GM12878 (cell line): ENCODE data around the gene FNDC3A. TPM values are rescaled to one million over a fixed set of nuclear protein-coding genes. Genes with fewer than 3 reads are reported as not detected.

Experiments used
- ATAC-seq: fragments of 200-7000 bp; cut with Tn5 transposase; 3 replicates; pipeline ENCODE4 v1.9.1; 2020; ENCODE audit warnings: mild to moderate bottlenecking, moderate library complexity
- BruUV-seq: library from RNA; stranded (reverse); fragments of 400-500 nt; replicated peaks from 2 replicates; lab custom pipeline; 2021; lab: Mats Ljungman, UMichigan
- CTCF ChIA-PET: fragments of 300-600 bp; sonication (Branson Sonifier 250); formaldehyde crosslinking; extraction: SDS; loops from one replicate; lab custom pipeline; 2021; ENCODE audit warnings: inconsistent platforms; lab: Yijun Ruan, JAX
- POLR2A ChIA-PET: fragments of 350-600 bp; formaldehyde crosslinking; extraction: SDS; loops from one replicate; lab custom pipeline; 2021; ENCODE audit warnings: inconsistent platforms; lab: Charles Lee
- RAD21 ChIA-PET: fragments of 300-600 bp; sonication (Branson Sonifier 250); formaldehyde crosslinking; loops from one replicate; lab custom pipeline; 2023; ENCODE audit warnings: antibody characterized with exemption; ENCODE audit not compliant: unreplicated experiment; lab: Charles Lee
- SMC1A ChIA-PET: fragments of 300-600 bp; sonication (Branson Sonifier 250); formaldehyde crosslinking; loops from one replicate; lab custom pipeline; 2023; ENCODE audit not compliant: unreplicated experiment, uncharacterized antibody; lab: Charles Lee
- DNase-seq: peaks from one replicate; pipeline ENCODE4 v3.0.0-alpha.2; 2011; ENCODE audit warnings: low read depth, low spot score
- FAIRE-seq: peaks from 3 replicates; lab custom pipeline; 2011; peaks lifted over from hg19 to GRCh38; lab: Jason Lieb, UNC
- H2AFZ ChIP-seq: 2 replicates; pipeline ENCODE4 v1.6.0; 2011; ENCODE audit warnings: low read depth, low read length, control low read depth; ENCODE audit not compliant: control insufficient read depth
- H3K27ac ChIP-seq: 2 replicates; pipeline ENCODE4 v1.5.1; 2011; ENCODE audit warnings: control low read depth; ENCODE audit not compliant: control insufficient read depth, insufficient read depth
- H3K27me3 ChIP-seq, 2 experiments: replicated peaks in 1 of 2; 2 replicates each; pipeline versions ENCODE4 v1.6.0 to v1.6.1; 2011; ENCODE audit warnings: low read length in 1 of 2; ENCODE audit not compliant: control insufficient read depth in 2 of 2, insufficient read depth in 2 of 2
- H3K36me3 ChIP-seq, 2 experiments: 2 replicates each; pipeline ENCODE4 v1.5.1; 2011; ENCODE audit warnings: low read length in 1 of 2; ENCODE audit not compliant: control insufficient read depth in 2 of 2, insufficient read depth in 2 of 2
- H3K4me1 ChIP-seq: 2 replicates; pipeline ENCODE4 v1.6.1; 2011; ENCODE audit warnings: mild to moderate bottlenecking, low read length, moderate library complexity, mixed read lengths; ENCODE audit not compliant: control insufficient read depth, insufficient read depth
- H3K4me2 ChIP-seq: 2 replicates; pipeline ENCODE4 v1.6.0; 2011; ENCODE audit warnings: control low read depth; ENCODE audit not compliant: control insufficient read depth, insufficient read depth
- H3K4me3 ChIP-seq: fragments of 200-600 bp; sonication (generic); 2 replicates; pipeline ENCODE4 v1.5.1; 2016
- H3K79me2 ChIP-seq: 2 replicates; pipeline ENCODE4 v1.6.0; 2011; ENCODE audit warnings: low read length; ENCODE audit not compliant: control insufficient read depth, insufficient read depth
- H3K9ac ChIP-seq: 2 replicates; pipeline ENCODE4 v1.8.0; 2011; ENCODE audit warnings: low read length, control low read depth, mixed read lengths; ENCODE audit not compliant: control insufficient read depth, insufficient read depth
- H3K9me3 ChIP-seq: replicated peaks from 3 replicates; pipeline ENCODE4 v1.5.1; 2011; ENCODE audit warnings: mild to moderate bottlenecking, low read length; ENCODE audit not compliant: control insufficient read depth, insufficient read depth
- H4K20me1 ChIP-seq: 2 replicates; pipeline ENCODE4 v1.6.0; 2011; ENCODE audit not compliant: control insufficient read depth, insufficient read depth
- GABPA ChIP-seq: IDR thresholded peaks from 2 replicates; pipeline ENCODE4 v1.6.1; 2014; ENCODE audit warnings: antibody characterized with exemption, low read depth, mild to moderate bottlenecking, inconsistent platforms
- MLLT1 ChIP-seq: fragments of 450-650 bp; IDR thresholded peaks from 2 replicates; pipeline ENCODE4 v1.6.1; 2016; ENCODE audit warnings: mild to moderate bottlenecking
- MTA2 ChIP-seq: fragments of 450-650 bp; IDR thresholded peaks from 2 replicates; pipeline ENCODE4 v1.6.1; 2016; ENCODE audit warnings: low read depth, mild to moderate bottlenecking, moderate library complexity
- NFYB ChIP-seq: IDR thresholded peaks from 2 replicates; pipeline ENCODE4 v1.6.1; 2011; ENCODE audit warnings: low read depth, mild to moderate bottlenecking, low read length, improper control_type of control experiment, moderate library complexity; ENCODE audit not compliant: insufficient read depth
- NR2F1 ChIP-seq: fragments of 450-650 bp; conservative IDR thresholded peaks from 2 replicates; pipeline ENCODE4 v1.6.1; 2017; ENCODE audit warnings: mild to moderate bottlenecking
- RELB ChIP-seq: fragments of 450-650 bp; IDR thresholded peaks from 2 replicates; pipeline ENCODE4 v1.6.1; 2017; ENCODE audit warnings: low read depth, mild to moderate bottlenecking, moderate library complexity
- TARDBP ChIP-seq: IDR thresholded peaks from 2 replicates; pipeline ENCODE4 v1.6.1; 2016; ENCODE audit warnings: borderline replicate concordance
- ZNF592 ChIP-seq: fragments of 450-650 bp; IDR thresholded peaks from 2 replicates; pipeline ENCODE4 v1.6.1; 2017; ENCODE audit warnings: mild to moderate bottlenecking, moderate library complexity
- WGBS: methylation state at CpG from one replicate; pipeline ENCODE4 v1.1.6; 2016; ENCODE audit warnings: low lambda C conversion rate; ENCODE audit not compliant: insufficient replicate concordance, insufficient coverage; ENCODE audit errors: missing lambda C conversion rate; 5-methylcytosine and 5-hydroxymethylcytosine counted together
- in situ Hi-C: fragments of 300-500 bp; cut with MboI; formaldehyde crosslinking; loops from 9 replicates; pipeline ENCODE4 v1.14.3; 2018; ENCODE audit warnings: mixed read lengths
- intact Hi-C: fragments of 100-400 bp; cut with micrococcal nuclease; formaldehyde crosslinking; loops from one replicate; pipeline ENCODE4 v1.14.2; 2022; ENCODE audit not compliant: unreplicated experiment
- polyA plus RNA-seq, 11 experiments: library from polyadenylated mRNA; depleted of rRNA in 4 of 11; unstranded in 6 of 11; stranded (reverse) in 5 of 11; fragments of >200 nt; fragmentation: Nextera tagmentation in 4 of 11; fragmentation: Illumina TruSeq in 1 of 11; extraction: Ambion mirVana in 4 of 11; extraction: Trizol in 1 of 11; gene quantifications; 1 replicate in 1 of 11; 2 replicates in 10 of 11; pipeline versions ENCODE4 v1.2.1 to v1.2.3, GENCODE V29; 2011 to 2016; ENCODE audit warnings: inconsistent platforms in 2 of 11, missing spikeins in 2 of 11, low read depth in 1 of 11
- total RNA-seq, 4 experiments: library from RNA; depleted of rRNA in 3 of 4; stranded (reverse); fragments of >200 nt in 3 of 4; fragmentation: Illumina TruSeq in 1 of 4; extraction: Trizol in 1 of 4; gene quantifications; 2 replicates each; pipeline versions ENCODE4 v1.2.1 to v1.2.3, GENCODE V29; 2013 to 2021

FNDC3A gene
- total and polyA plus RNA-seq, 10 of the 15 experiments (the other 5 are each of a cell fraction or from before 2014, with no cell fraction given), result 6.3 to 46.4 (median 22.8) TPM

GRCh38 chr13:49086722-49087121 is 111.0 kb downstream of the FNDC3A start:
- Histone ChIP-seq H3K9me3 (no peaks in the 10 kb centered on the region), H3K27ac (no peak overlapping the region), H3K4me1 (peaks cover 30% of the 10 kb centered on the region), H4K20me1 (no peaks in the 10 kb centered on the region), H3K4me3 (no peak overlapping the region), H3K36me3 (peaks cover 0 to 3% of the 10 kb centered on the region in 2 experiments; a peak in 1 of 4 replicates), H3K79me2 (peaks cover 9% of the 10 kb centered on the region), H3K4me2 (no peak overlapping the region), H3K9ac (no peak overlapping the region), H3K27me3 (no peaks in the 10 kb centered on the region), H2AFZ (no peak overlapping the region)
- CTCF ChIA-PET, result interaction anchor here (1.0 to 1.9 kb wide), 3 partner anchors 9 to 358 kb away, joined by 3 to 5 read pairs (median 3); no protein-coding TSS in a partner anchor
- BruUV-seq, result no TSS peak
- DNase-seq, result no peak
- intact Hi-C loops (no loop called here), in situ Hi-C loops (no loop called here)
- RAD21 ChIA-PET, result no interaction called here
- no peak for ATAC-seq
- SMC1A ChIA-PET, result interaction anchor here (1.4 kb wide), 1 partner anchor 23 kb away, joined by 3 read pairs; no protein-coding TSS in a partner anchor
- 69% methylated on average over 2 of the region's 2 CpGs for WGBS
- no peak for TF ChIP-seq MTA2
- no peak for TF ChIP-seq NFYB
- TF ChIP-seq GABPA, result no peak
- POLR2A ChIA-PET, result interaction anchor here (0.5 kb wide), 2 partner anchors 20 to 100 kb away, joined by 3 read pairs; no protein-coding TSS in a partner anchor
- FAIRE-seq, result no peak

- CTCF ChIA-PET, result interaction anchor here (0.7 kb wide), 1 partner anchor 117 kb away, joined by 3 read pairs; no protein-coding TSS in a partner anchor
- POLR2A ChIA-PET, result no interaction called here
These were observed 117.7 kb downstream of the FNDC3A start for GRCh38 chr13:49093376-49093775.

More at GRCh38 chr13:49093376-49093775, 117.7 kb downstream of the FNDC3A start:
- in situ Hi-C loops (no loop called here), intact Hi-C loops (no loop called here)
- Histone ChIP-seq H3K4me2 (no peak overlapping the region), H3K36me3 (peaks cover 0 to 3% of the 10 kb centered on the region in 2 experiments; a peak in 2 of 4 replicates), H3K27ac (no peak overlapping the region), H3K9me3 (no peaks in the 10 kb centered on the region), H3K9ac (no peak overlapping the region), H3K27me3 (no peaks in the 10 kb centered on the region), H4K20me1 (no peaks in the 10 kb centered on the region), H3K4me1 (peaks cover 11% of the 10 kb centered on the region; the same call in 1 of the 2 replicates), H3K4me3 (no peak overlapping the region), H3K79me2 (no peaks in the 10 kb centered on the region; the same call in 1 of the 2 replicates), H2AFZ (no peak overlapping the region)
- DNase-seq (no peak), ATAC-seq (no peak), FAIRE-seq (no peak)
- SMC1A ChIA-PET, result no interaction called here
- no TSS peak for BruUV-seq
- 82% methylated on average over 5 of the region's 5 CpGs for WGBS
- RAD21 ChIA-PET, result no interaction called here
- TF ChIP-seq TARDBP (no peak), NR2F1 (no peak), MLLT1 (no peak), RELB (no peak), ZNF592 (no peak)
- TF ChIP-seq, all 136 proteins: peak for 0
